Bone marrow (tissue), 2 donors: ENCODE data around the gene RASSF8.
"Not testable (repeated sequence)": the region's sequence is repeated elsewhere in the genome, so short reads cannot be mapped to it uniquely, and the experiment has no call there.

Source experiments
- DNase-seq, 2 donors: peaks; one replicate each; lab custom pipeline; 2025; lab: John Stamatoyannopoulos, UW

Gene RASSF8

GRCh38 chr12:26057271-26057670 is 98.8 kb downstream of the RASSF8 start:
- not testable (repeated sequence) for DNase-seq

GRCh38 chr12:26058308-26058707 is 99.8 kb downstream of the RASSF8 start:
- DNase-seq: no peak

- no peak for DNase-seq
Measured at GRCh38 chr12:26058818-26059217, 100.3 kb downstream of the RASSF8 start.

- no peak for DNase-seq
Measured at GRCh38 chr12:26062006-26062405, 103.5 kb downstream of the RASSF8 start.

- DNase-seq: no peak
Measured at GRCh38 chr12:26062566-26062965, 104.1 kb downstream of the RASSF8 start.

GRCh38 chr12:26065451-26065850 is 107.0 kb downstream of the RASSF8 start:
- DNase-seq: no peak

GRCh38 chr12:26068503-26068902 is 110.0 kb downstream of the RASSF8 start:
- DNase-seq: no peak

- no peak for DNase-seq
Measured at GRCh38 chr12:26069796-26070195, 111.3 kb downstream of the RASSF8 start.

GRCh38 chr12:26077915-26078702 is 119.6 kb downstream of the RASSF8 start:
- DNase-seq: no peak

- DNase-seq: no peak
Measured at GRCh38 chr12:26080911-26081310, 122.4 kb downstream of the RASSF8 start.

GRCh38 chr12:26086936-26087335 is 128.5 kb downstream of the RASSF8 start:
- no peak for DNase-seq

GRCh38 chr12:26088998-26089397 is 130.5 kb downstream of the RASSF8 start:
- DNase-seq: no peak

GRCh38 chr12:26090836-26091510 is 132.5 kb downstream of the RASSF8 start:
- DNase-seq: no peak

GRCh38 chr12:26091822-26092221 is 133.3 kb downstream of the RASSF8 start:
- no peak for DNase-seq

- DNase-seq: no peak
Measured at GRCh38 chr12:26092346-26093105, 134.0 kb downstream of the RASSF8 start.

GRCh38 chr12:26095186-26095585 is 136.7 kb downstream of the RASSF8 start:
- DNase-seq: no peak

- no peak for DNase-seq
Measured at GRCh38 chr12:26096036-26096435, 137.6 kb downstream of the RASSF8 start.

- DNase-seq: peak; percentile 9 to 35
Measured at GRCh38 chr12:26097046-26097878, 138.8 kb downstream of the RASSF8 start.

GRCh38 chr12:26100666-26101349 is 142.3 kb downstream of the RASSF8 start:
- no peak for DNase-seq

- DNase-seq: no peak
Measured at GRCh38 chr12:26101350-26101734, 142.9 kb downstream of the RASSF8 start.

GRCh38 chr12:26101763-26102162 is 143.3 kb downstream of the RASSF8 start:
- DNase-seq: no peak
